ENCODE measurements around the gene FLRT2. TPM values are rescaled to one million over a fixed set of nuclear protein-coding genes. Genes with fewer than 3 reads are reported as not detected.

FLRT2 gene
- total and polyA plus RNA-seq, 10 of the 15 experiments (the other 5 are each of a cell fraction or from before 2014, with no cell fraction given) = 0.03 to 0.13 TPM; not detected in 8

- Histone ChIP-seq H2AFZ (ENCODE audit: control insufficient read depth, low read depth, low read length) (no peak overlapping the region), H3K36me3 (ENCODE audit: control insufficient read depth in 2 of 2, insufficient read depth in 2 of 2, low read length in 1 of 2) (no peaks in the 10 kb centered on the region), H3K79me2 (ENCODE audit: control insufficient read depth, insufficient read depth, low read length) (no peaks in the 10 kb centered on the region), H3K4me3 (no peak overlapping the region), H3K4me1 (ENCODE audit: control insufficient read depth, insufficient read depth, low read length) (no peaks in the 10 kb centered on the region), H3K4me2 (ENCODE audit: control insufficient read depth, insufficient read depth) (no peak overlapping the region), H3K27ac (ENCODE audit: control insufficient read depth, insufficient read depth) (no peak overlapping the region), H3K27me3 (replicated peaks in 1 of 2; ENCODE audit: control insufficient read depth in 2 of 2, insufficient read depth in 2 of 2, low read length in 1 of 2) (no peaks in the 10 kb centered on the region), H4K20me1 (ENCODE audit: control insufficient read depth, insufficient read depth) (no peaks in the 10 kb centered on the region), H3K9ac (ENCODE audit: control insufficient read depth, insufficient read depth, low read length) (no peak overlapping the region), H3K9me3 (replicated peaks; ENCODE audit: control insufficient read depth, insufficient read depth, low read length) (no peaks in the 10 kb centered on the region)
- FAIRE-seq (no peak), DNase-seq (ENCODE audit: low read depth, low spot score) (no peak), ATAC-seq (no peak)
- POLR2A ChIA-PET = no interaction called here
- CTCF ChIA-PET = no interaction called here
- intact Hi-C loops (cut with micrococcal nuclease; ENCODE audit: unreplicated experiment) = no loop called here
- SMC1A ChIA-PET (ENCODE audit: uncharacterized antibody, unreplicated experiment) = interaction anchor here (0.6 kb wide), 1 partner anchor 242 kb away, joined by 3 read pairs; no protein-coding TSS in a partner anchor
- WGBS (ENCODE audit: insufficient coverage, insufficient replicate concordance, low lambda C conversion rate, missing lambda C conversion rate) = 45% methylated on average over 7 of the region's 7 CpGs
- in situ Hi-C loops (cut with MboI) = no loop called here
- RAD21 ChIA-PET (ENCODE audit: unreplicated experiment) = no interaction called here
- TF ChIP-seq ZNF274 (IDR thresholded peaks at IDR 0.05; ENCODE audit: insufficient read depth, insufficient read length) (no peak), ZNF622 (IDR thresholded peaks at IDR 0.05) (no peak), BCL3 (IDR thresholded peaks at IDR 0.05; ENCODE audit: borderline replicate concordance, insufficient read depth, low read depth, low read length, poor library complexity, severe bottlenecking) (no peak), STAT3 (IDR thresholded peaks at IDR 0.05; ENCODE audit: low read depth, low read length) (no peak), ATF2 (IDR thresholded peaks at IDR 0.05; ENCODE audit: low read length) (no peak), BCLAF1 (IDR thresholded peaks at IDR 0.05) (no peak), MAX (IDR thresholded peaks at IDR 0.05; ENCODE audit: low read depth, low read length) (no peak), FOXM1 (IDR thresholded peaks at IDR 0.05; ENCODE audit: low read depth, low read length) (no peak), MEF2B (IDR thresholded peaks at IDR 0.05; ENCODE audit: partially characterized antibody, poor library complexity, severe bottlenecking) (no peak)
- BruUV-seq (replicated peaks) = no TSS peak
These were observed 47.7 kb downstream of the FLRT2 start for GRCh38 chr14:85577543-85578114.

All from GM12878 (cell line).